ENCODE measurements around the gene AQP9. TPM values are rescaled to one million over a fixed set of nuclear protein-coding genes. Genes with fewer than 3 reads are reported as not detected.

AQP9 gene
- total RNA-seq, 1 donor from 2014 or later = not detected

GRCh38 chr15:58146749-58147148 is 8.6 kb downstream of the AQP9 start:
- peaks cover 2% of the 10 kb centered on the region for H3K4me1 Mint-ChIP-seq
- H3K4me3 Mint-ChIP-seq = no peak overlapping the region
- no peaks in the 10 kb centered on the region for H3K36me3 Mint-ChIP-seq
- no peak for DNase-seq (ENCODE audit: low spot score in 2 of 2, unreplicated experiment in 2 of 2)
- H3K9me3 Mint-ChIP-seq = no peaks in the 10 kb centered on the region
- no peaks in the 10 kb centered on the region for H3K27me3 Mint-ChIP-seq (ENCODE audit: low read depth)
- TF ChIP-seq, protein P1, sequence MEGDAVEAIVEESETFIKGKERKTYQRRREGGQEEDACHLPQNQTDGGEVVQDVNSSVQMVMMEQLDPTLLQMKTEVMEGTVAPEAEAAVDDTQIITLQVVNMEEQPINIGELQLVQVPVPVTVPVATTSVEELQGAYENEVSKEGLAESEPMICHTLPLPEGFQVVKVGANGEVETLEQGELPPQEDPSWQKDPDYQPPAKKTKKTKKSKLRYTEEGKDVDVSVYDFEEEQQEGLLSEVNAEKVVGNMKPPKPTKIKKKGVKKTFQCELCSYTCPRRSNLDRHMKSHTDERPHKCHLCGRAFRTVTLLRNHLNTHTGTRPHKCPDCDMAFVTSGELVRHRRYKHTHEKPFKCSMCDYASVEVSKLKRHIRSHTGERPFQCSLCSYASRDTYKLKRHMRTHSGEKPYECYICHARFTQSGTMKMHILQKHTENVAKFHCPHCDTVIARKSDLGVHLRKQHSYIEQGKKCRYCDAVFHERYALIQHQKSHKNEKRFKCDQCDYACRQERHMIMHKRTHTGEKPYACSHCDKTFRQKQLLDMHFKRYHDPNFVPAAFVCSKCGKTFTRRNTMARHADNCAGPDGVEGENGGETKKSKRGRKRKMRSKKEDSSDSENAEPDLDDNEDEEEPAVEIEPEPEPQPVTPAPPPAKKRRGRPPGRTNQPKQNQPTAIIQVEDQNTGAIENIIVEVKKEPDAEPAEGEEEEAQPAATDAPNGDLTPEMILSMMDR (IDR thresholded peaks at IDR 0.05; ENCODE audit: unreplicated experiment) = no peak
- no peak overlapping the region for H3K27ac Mint-ChIP-seq

- no peak overlapping the region for H3K27ac Mint-ChIP-seq
- H3K9me3 Mint-ChIP-seq = no peaks in the 10 kb centered on the region
- TF ChIP-seq, protein P1 (IDR thresholded peaks at IDR 0.05; ENCODE audit: unreplicated experiment) = no peak
- no peak overlapping the region for H3K4me3 Mint-ChIP-seq
- no peaks in the 10 kb centered on the region for H3K36me3 Mint-ChIP-seq
- no peak for DNase-seq (ENCODE audit: low spot score in 2 of 2, unreplicated experiment in 2 of 2)
- no peaks in the 10 kb centered on the region for H3K27me3 Mint-ChIP-seq (ENCODE audit: low read depth)
- H3K4me1 Mint-ChIP-seq = peaks cover 2% of the 10 kb centered on the region
Observed at GRCh38 chr15:58147171-58147611, 9.0 kb downstream of the AQP9 start.

DNA sequence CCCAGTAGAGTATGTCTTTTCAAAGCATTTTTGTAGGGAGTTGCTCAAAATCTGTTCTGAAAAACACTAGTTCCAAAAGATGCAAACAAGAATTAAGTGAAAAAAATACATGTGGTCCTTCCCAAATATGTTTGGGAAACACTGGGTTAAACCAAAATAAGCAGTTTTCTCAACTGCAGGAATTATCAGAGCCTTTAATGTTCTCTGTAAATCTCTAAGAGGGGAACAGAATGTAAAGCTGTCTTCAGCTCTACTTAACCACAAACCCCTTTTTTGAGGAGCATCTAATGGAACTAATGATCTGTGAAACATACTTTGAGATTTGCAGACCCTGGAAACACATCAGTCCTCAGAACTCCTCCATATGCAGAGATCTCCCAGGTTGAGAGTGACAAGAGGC is 9.9 kb downstream of the AQP9 start:
- H3K4me1 Mint-ChIP-seq = peaks cover 2% of the 10 kb centered on the region
- no peak overlapping the region for H3K4me3 Mint-ChIP-seq
- no peaks in the 10 kb centered on the region for H3K36me3 Mint-ChIP-seq
- H3K27ac Mint-ChIP-seq = no peak overlapping the region
- H3K9me3 Mint-ChIP-seq = no peaks in the 10 kb centered on the region
- no peak for DNase-seq (ENCODE audit: low spot score in 2 of 2, unreplicated experiment in 2 of 2)
- TF ChIP-seq, protein P1 (IDR thresholded peaks at IDR 0.05; ENCODE audit: unreplicated experiment) = no peak
- no peaks in the 10 kb centered on the region for H3K27me3 Mint-ChIP-seq (ENCODE audit: low read depth)

GRCh38 chr15:58148633-58149445 is 10.7 kb downstream of the AQP9 start:
- Mint-ChIP-seq H3K4me1 (peaks cover 2% of the 10 kb centered on the region), H3K27me3 (ENCODE audit: low read depth) (no peaks in the 10 kb centered on the region), H3K9me3 (no peaks in the 10 kb centered on the region), H3K36me3 (no peaks in the 10 kb centered on the region), H3K4me3 (no peak overlapping the region), H3K27ac (no peak overlapping the region)
- TF ChIP-seq, protein P1 (IDR thresholded peaks at IDR 0.05; ENCODE audit: unreplicated experiment) = no peak
- no peak for DNase-seq (ENCODE audit: low spot score in 2 of 2, unreplicated experiment in 2 of 2)

DNA sequence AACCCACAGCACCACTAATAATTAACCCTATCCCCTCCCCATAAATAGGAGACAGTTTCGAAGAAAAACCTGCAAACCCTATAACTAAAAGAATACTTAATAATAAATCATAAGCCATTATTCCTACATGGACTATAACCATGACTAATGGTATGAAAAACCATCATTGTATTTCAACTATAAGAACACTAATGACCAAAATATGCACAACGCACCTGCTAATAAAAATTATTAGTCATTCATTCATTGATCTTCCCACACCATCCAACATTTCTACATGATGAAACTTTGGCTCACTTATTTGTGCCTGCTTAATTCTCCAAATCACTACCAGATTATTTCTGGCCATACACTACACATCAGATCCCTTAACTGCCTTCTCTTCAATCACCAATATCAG is 16.6 kb downstream of the AQP9 start:
- Mint-ChIP-seq H3K36me3 (no peaks in the 10 kb centered on the region), H3K9me3 (no peaks in the 10 kb centered on the region), H3K4me1 (peaks cover 3% of the 10 kb centered on the region), H3K27me3 (ENCODE audit: low read depth) (no peaks in the 10 kb centered on the region), H3K4me3 (no peak overlapping the region), H3K27ac (no peak overlapping the region)
- DNase-seq (ENCODE audit: low spot score in 2 of 2, unreplicated experiment in 2 of 2) = no peak
- TF ChIP-seq, protein P1 (IDR thresholded peaks at IDR 0.05; ENCODE audit: unreplicated experiment) = no peak

Measured in mesothelial cell of epicardium (in vitro differentiated cells).